DOHH2 (cell line): ENCODE results near the gene COX5A.

Experiments
- H3F3A ChIP-seq: fragments of 200-600 bp; sonication (generic), shearing (Covaris generic); 2 replicates; pipeline ENCODE4 v1.6.0; 2016; ENCODE audit warnings: antibody characterized with exemption, mild to moderate bottlenecking; ENCODE audit not compliant: control insufficient read depth, insufficient read depth
- H3K27ac ChIP-seq: fragments of 200-600 bp; sonication (generic); 2 replicates; pipeline ENCODE4 v1.5.1; 2014; ENCODE audit warnings: low read depth, mild to moderate bottlenecking, low read length, moderate library complexity
- H3K27me3 ChIP-seq: fragments of 200-600 bp; sonication (generic); 2 replicates; pipeline ENCODE4 v1.6.1; 2014; ENCODE audit warnings: mild to moderate bottlenecking, low read length, mixed read lengths; ENCODE audit not compliant: control insufficient read depth
- H3K36me3 ChIP-seq: fragments of 200-600 bp; sonication (generic); 2 replicates; pipeline ENCODE4 v1.6.1; 2014; ENCODE audit warnings: mild to moderate bottlenecking, low read length, moderate library complexity, mixed read lengths; ENCODE audit not compliant: control insufficient read depth
- H3K4me1 ChIP-seq: fragments of 200-600 bp; sonication (generic); 2 replicates; pipeline ENCODE4 v1.6.1; 2014; ENCODE audit warnings: mild to moderate bottlenecking, low read length, mixed read lengths; ENCODE audit not compliant: control insufficient read depth
- H3K4me2 ChIP-seq: fragments of 200-600 bp; sonication (generic); 2 replicates; pipeline ENCODE4 v1.6.0; 2014; ENCODE audit warnings: mild to moderate bottlenecking, low read length, moderate library complexity
- H3K4me3 ChIP-seq: fragments of 200-600 bp; sonication (generic); 2 replicates; pipeline ENCODE4 v1.5.1; 2014; ENCODE audit warnings: mild to moderate bottlenecking, low read length, mixed read lengths
- H3K79me2 ChIP-seq: fragments of 200-600 bp; sonication (generic); 2 replicates; pipeline ENCODE4 v1.6.1; 2014; ENCODE audit warnings: mild to moderate bottlenecking, low read length, mixed read lengths; ENCODE audit not compliant: control insufficient read depth
- H3K9me2 ChIP-seq: fragments of 200-600 bp; sonication (generic); replicated peaks from 2 replicates; pipeline ENCODE4 v1.6.1; 2014; ENCODE audit warnings: mild to moderate bottlenecking, low read length, mixed read lengths; ENCODE audit not compliant: control insufficient read depth
- H3K9me3 ChIP-seq: fragments of 200-600 bp; sonication (generic); 2 replicates; pipeline ENCODE4 v1.6.1; 2014; ENCODE audit warnings: antibody characterized with exemption, low read length, mixed read lengths; ENCODE audit not compliant: control insufficient read depth, insufficient read depth
- H4K20me1 ChIP-seq: fragments of 200-600 bp; sonication (generic); 2 replicates; pipeline ENCODE4 v1.6.0; 2014; ENCODE audit warnings: low read depth, mild to moderate bottlenecking, antibody characterized with exemption, low read length, moderate library complexity; ENCODE audit not compliant: control insufficient read depth, insufficient read depth
- CTCF ChIP-seq: fragments of 200-600 bp; sonication (generic); IDR thresholded peaks from one replicate; pipeline ENCODE4 v1.5.1; 2014; ENCODE audit warnings: antibody characterized with exemption, mild to moderate bottlenecking, low read depth, low read length; ENCODE audit not compliant: poor library complexity, severe bottlenecking
- EZH2phosphoT487 ChIP-seq: fragments of 200-600 bp; sonication (generic); IDR thresholded peaks from 2 replicates; pipeline ENCODE4 v1.6.1; 2017; ENCODE audit warnings: borderline replicate concordance, mild to moderate bottlenecking, antibody characterized with exemption, low read length, moderate library complexity, mixed read lengths

COX5A gene

GRCh38 chr15:74958908-74959585, 21.2 kb upstream of the COX5A start:
- no peak overlapping the region for H3K27ac ChIP-seq
- H3K4me3 ChIP-seq: peak overlapping the region; percentile 25
- no peaks in the 10 kb centered on the region for H3K36me3 ChIP-seq
- H3K4me2 ChIP-seq: peak overlapping the region; percentile 41
- peaks cover 76% of the 10 kb centered on the region for H3K4me1 ChIP-seq
- TF ChIP-seq CTCF (no peak), EZH2phosphoT487 (no peak)
- peaks cover 28% of the 10 kb centered on the region for H3K27me3 ChIP-seq
- peaks cover 3% of the 10 kb centered on the region; the same call in 1 of the 2 replicates for H4K20me1 ChIP-seq
- H3F3A ChIP-seq: peaks cover 6% of the 10 kb centered on the region; the same call in 1 of the 2 replicates
- no peaks in the 10 kb centered on the region for H3K9me2 ChIP-seq
- peaks cover 23% of the 10 kb centered on the region for H3K79me2 ChIP-seq
- H3K9me3 ChIP-seq: no peaks in the 10 kb centered on the region

- Histone ChIP-seq H4K20me1 (peaks cover 3% of the 10 kb centered on the region; the same call in 1 of the 2 replicates), H3K27ac (no peak overlapping the region), H3K27me3 (peaks cover 28% of the 10 kb centered on the region), H3K79me2 (peaks cover 26% of the 10 kb centered on the region), H3K9me3 (no peaks in the 10 kb centered on the region), H3K4me3 (peak overlapping the region; percentile 25), H3K36me3 (no peaks in the 10 kb centered on the region), H3K4me2 (peak overlapping the region; percentile 41), H3K9me2 (no peaks in the 10 kb centered on the region), H3F3A (peaks cover 6% of the 10 kb centered on the region; the same call in 1 of the 2 replicates), H3K4me1 (peaks cover 76% of the 10 kb centered on the region)
- TF ChIP-seq CTCF: no peak
- TF ChIP-seq EZH2phosphoT487: no peak
Measured at GRCh38 chr15:74958320-74958907, 20.5 kb upstream of the COX5A start.

GRCh38 chr15:74957476-74958035, 19.7 kb upstream of the COX5A start:
- H3K4me2 ChIP-seq: peak overlapping the region; percentile 79
- H3K9me3 ChIP-seq: no peaks in the 10 kb centered on the region
- H3K4me3 ChIP-seq: peak overlapping the region; percentile 72
- H3K27me3 ChIP-seq: peaks cover 28% of the 10 kb centered on the region
- H3K36me3 ChIP-seq: no peaks in the 10 kb centered on the region
- peaks cover 6% of the 10 kb centered on the region; the same call in 1 of the 2 replicates for H3F3A ChIP-seq
- H4K20me1 ChIP-seq: peaks cover 3% of the 10 kb centered on the region; the same call in 1 of the 2 replicates
- H3K4me1 ChIP-seq: peaks cover 76% of the 10 kb centered on the region
- H3K79me2 ChIP-seq: peaks cover 26% of the 10 kb centered on the region
- no peaks in the 10 kb centered on the region for H3K9me2 ChIP-seq
- TF ChIP-seq EZH2phosphoT487: no peak
- TF ChIP-seq CTCF: no peak
- H3K27ac ChIP-seq: peak overlapping the region; percentile 5; the same call in 1 of the 2 replicates
